GM12891 (cell line): ENCODE data around the gene DOCK4.

Source experiments
- POLR2A ChIP-seq: IDR thresholded peaks from 2 replicates; pipeline ENCODE4 v1.6.1; 2011; ENCODE audit warnings: low read depth, low read length, control low read depth
- POLR2AphosphoS5 ChIP-seq: IDR thresholded peaks from 2 replicates; pipeline ENCODE4 v1.6.1; 2011; ENCODE audit warnings: low read depth, low read length, control low read depth
- POU2F2 ChIP-seq: IDR thresholded peaks from 2 replicates; pipeline ENCODE4 v1.6.1; 2011; ENCODE audit warnings: low read depth, mild to moderate bottlenecking, control low read depth, low read length, moderate library complexity
- SPI1 ChIP-seq: IDR thresholded peaks from 2 replicates; pipeline ENCODE4 v1.6.1; 2011; ENCODE audit warnings: low read depth, low read length, control low read depth
- TAF1 ChIP-seq: IDR thresholded peaks from 2 replicates; pipeline ENCODE4 v1.6.1; 2011; ENCODE audit warnings: low read depth, low read length, control low read depth

GRCh38 chr7:112080978-112081377, 125.2 kb downstream of the DOCK4 start:
- TF ChIP-seq POLR2AphosphoS5: no peak
- no peak for TF ChIP-seq POLR2A
- no peak for TF ChIP-seq TAF1
- no peak for TF ChIP-seq POU2F2
- peak; percentile 59 for TF ChIP-seq SPI1
